ENCODE results near the gene DPP6.

The DPP6 gene

GRCh38 chr7:154915600-154915999, 863.4 kb downstream of the DPP6 start:
- TF ChIP-seq, protein P1, sequence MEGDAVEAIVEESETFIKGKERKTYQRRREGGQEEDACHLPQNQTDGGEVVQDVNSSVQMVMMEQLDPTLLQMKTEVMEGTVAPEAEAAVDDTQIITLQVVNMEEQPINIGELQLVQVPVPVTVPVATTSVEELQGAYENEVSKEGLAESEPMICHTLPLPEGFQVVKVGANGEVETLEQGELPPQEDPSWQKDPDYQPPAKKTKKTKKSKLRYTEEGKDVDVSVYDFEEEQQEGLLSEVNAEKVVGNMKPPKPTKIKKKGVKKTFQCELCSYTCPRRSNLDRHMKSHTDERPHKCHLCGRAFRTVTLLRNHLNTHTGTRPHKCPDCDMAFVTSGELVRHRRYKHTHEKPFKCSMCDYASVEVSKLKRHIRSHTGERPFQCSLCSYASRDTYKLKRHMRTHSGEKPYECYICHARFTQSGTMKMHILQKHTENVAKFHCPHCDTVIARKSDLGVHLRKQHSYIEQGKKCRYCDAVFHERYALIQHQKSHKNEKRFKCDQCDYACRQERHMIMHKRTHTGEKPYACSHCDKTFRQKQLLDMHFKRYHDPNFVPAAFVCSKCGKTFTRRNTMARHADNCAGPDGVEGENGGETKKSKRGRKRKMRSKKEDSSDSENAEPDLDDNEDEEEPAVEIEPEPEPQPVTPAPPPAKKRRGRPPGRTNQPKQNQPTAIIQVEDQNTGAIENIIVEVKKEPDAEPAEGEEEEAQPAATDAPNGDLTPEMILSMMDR (conservative IDR thresholded peaks at IDR 0.05; ENCODE audit: control insufficient read depth, insufficient read depth, low read depth, low read length) = no peak
- no peak for DNase-seq (ENCODE audit: low read depth)
- H3K4me3 ChIP-seq (ENCODE audit: control insufficient read depth, low read depth, low read length) = no peak overlapping the region

DNA sequence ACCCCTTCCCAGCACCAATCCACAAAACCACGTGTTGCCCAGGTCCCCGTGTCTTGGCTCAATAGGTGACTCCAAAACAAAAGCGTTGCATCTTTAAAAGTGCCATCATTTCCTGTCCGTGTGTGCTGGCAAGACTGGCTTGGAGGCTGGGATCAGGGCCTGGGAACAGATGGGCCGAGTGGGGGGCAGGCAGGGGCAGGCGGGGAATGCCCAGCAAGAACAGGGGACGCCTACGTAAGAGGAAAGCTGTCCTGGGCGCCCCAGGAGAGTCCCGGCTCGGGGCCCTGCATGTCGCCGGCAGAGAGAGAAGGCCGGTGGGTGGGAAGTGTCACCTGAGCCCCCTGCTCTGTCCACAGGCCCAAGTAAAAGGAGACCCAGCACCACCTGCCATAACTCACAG, 864.2 kb downstream of the DPP6 start:
- no peak for DNase-seq (ENCODE audit: low read depth)
- TF ChIP-seq, protein P1 (conservative IDR thresholded peaks at IDR 0.05; ENCODE audit: control insufficient read depth, insufficient read depth, low read depth, low read length) = no peak

DNA sequence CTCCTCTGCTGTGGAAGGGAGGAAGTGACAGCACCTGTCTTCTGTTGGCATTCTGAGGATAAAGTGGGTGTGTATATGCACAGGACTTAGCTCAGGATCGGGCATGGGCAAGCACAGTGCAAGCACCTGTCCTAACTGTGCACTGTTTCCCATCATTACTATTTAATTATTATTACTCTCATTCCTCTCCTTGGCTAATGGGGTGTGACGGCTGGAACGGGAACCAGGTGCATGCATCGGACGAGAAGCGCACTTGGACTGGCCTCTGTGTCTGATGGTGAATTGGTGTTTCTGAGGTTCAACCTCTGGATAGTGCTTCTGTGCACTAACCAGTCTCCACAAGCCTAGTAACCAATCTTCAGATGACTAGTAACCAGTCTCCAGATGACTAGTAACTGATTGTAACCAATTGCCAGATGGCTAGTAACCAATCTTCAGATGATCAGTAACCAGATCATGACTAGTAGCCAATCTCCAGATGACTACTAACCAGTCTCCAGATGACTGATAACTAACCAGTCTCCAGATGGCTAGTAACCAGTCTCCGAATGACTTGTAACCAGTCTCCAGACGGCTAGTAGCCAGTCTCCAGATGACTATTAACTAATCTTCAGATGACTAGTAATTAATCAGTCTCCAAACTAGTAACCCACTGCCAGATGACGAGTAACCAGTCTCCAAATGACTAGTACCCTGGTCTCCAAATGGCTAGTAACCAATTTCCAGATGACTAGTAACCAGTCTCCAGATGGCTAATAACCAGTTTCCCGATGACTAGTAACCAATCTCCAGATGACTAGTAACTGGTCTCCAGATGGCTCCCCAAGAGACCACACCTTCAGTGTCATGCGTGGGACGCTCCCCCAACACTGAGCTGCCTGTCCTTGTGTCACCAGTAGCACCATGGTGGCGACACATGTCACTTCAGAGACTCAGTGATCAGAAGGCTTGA, 864.9 kb downstream of the DPP6 start:
- no peak overlapping the region for H3K4me3 ChIP-seq (ENCODE audit: control insufficient read depth, low read depth, low read length)
- no peak for DNase-seq (ENCODE audit: low read depth)
- TF ChIP-seq, protein P1 (conservative IDR thresholded peaks at IDR 0.05; ENCODE audit: control insufficient read depth, insufficient read depth, low read depth, low read length) = no peak

More for the DNA sequence above, 864.2 kb downstream of the DPP6 start:
- no peak overlapping the region for H3K4me3 ChIP-seq (ENCODE audit: control insufficient read depth, low read depth, low read length)

- no peak for DNase-seq (ENCODE audit: low read depth)
- TF ChIP-seq, protein P1 (conservative IDR thresholded peaks at IDR 0.05; ENCODE audit: control insufficient read depth, insufficient read depth, low read depth, low read length) = no peak
Observed at GRCh38 chr7:154917808-154918160, 865.6 kb downstream of the DPP6 start.

DNA sequence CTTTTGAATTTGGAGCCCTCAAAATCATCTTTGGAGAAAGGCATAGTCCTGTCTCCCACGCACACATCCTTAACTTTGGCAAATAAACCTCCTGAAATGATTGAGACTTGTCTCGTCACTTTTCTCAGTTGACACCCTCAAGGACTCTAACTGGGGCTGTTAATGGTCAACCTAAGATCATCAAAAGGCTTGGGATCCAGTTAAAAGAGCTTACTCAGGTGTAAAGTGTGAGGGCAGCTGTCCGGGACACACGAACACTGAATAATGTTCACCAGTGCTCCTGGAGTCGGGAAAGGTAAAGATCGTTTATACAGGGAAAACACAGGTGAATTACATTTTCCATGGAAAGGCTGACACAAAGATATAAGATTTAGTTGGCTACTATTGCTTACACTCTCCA, 866.1 kb downstream of the DPP6 start:
- DNase-seq (ENCODE audit: low read depth) = no peak
- TF ChIP-seq, protein P1 (conservative IDR thresholded peaks at IDR 0.05; ENCODE audit: control insufficient read depth, insufficient read depth, low read depth, low read length) = no peak
- H3K4me3 ChIP-seq (ENCODE audit: control insufficient read depth, low read depth, low read length) = no peak overlapping the region

More at GRCh38 chr7:154917808-154918160, 865.6 kb downstream of the DPP6 start:
- no peak overlapping the region for H3K4me3 ChIP-seq (ENCODE audit: control insufficient read depth, low read depth, low read length)

DNA sequence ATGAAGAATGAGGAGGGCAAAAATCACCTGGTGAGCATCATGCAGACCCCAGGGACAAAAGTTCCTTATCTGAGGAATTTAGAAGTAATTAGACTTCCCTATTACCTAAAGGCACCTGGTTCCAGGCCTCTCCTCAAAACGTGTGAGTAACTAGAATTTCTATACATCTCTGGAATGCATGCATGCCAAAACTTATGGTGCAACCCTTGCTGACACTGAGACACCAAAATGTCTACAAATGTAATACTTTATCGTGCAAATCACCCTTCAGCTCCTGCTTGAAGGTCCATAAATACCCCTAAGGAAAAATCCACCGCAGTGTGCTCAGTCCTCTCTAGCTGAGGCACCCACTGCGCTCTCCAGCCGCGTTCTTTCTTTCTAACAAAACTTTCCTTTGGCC, 866.5 kb downstream of the DPP6 start:
- no peak overlapping the region for H3K4me3 ChIP-seq (ENCODE audit: control insufficient read depth, low read depth, low read length)
- no peak for DNase-seq (ENCODE audit: low read depth)
- TF ChIP-seq, protein P1 (conservative IDR thresholded peaks at IDR 0.05; ENCODE audit: control insufficient read depth, insufficient read depth, low read depth, low read length) = no peak

Measured in fibroblast of mammary gland (primary cell).